KOPT-K1 (cell line): ENCODE measurements around the gene ANKRD40CL.
"Not testable (repeated sequence)": the region's sequence is repeated elsewhere in the genome, so short reads cannot be mapped to it uniquely, and the experiment has no call there.

Experiments used
- H3K27ac ChIP-seq: fragments of 200-600 bp; sonication (generic); 2 replicates; pipeline ENCODE4 v1.5.1; 2016; ENCODE audit warnings: antibody characterized with exemption, mild to moderate bottlenecking, low read depth, low read length; ENCODE audit not compliant: poor library complexity, severe bottlenecking
- H3K36me3 ChIP-seq: fragments of 200-600 bp; sonication (generic); 2 replicates; pipeline ENCODE4 v1.5.1; 2017; ENCODE audit warnings: antibody characterized with exemption, mild to moderate bottlenecking, low read length, moderate library complexity; ENCODE audit not compliant: insufficient read depth
- H3K9me3 ChIP-seq: fragments of 200-600 bp; sonication (generic); 2 replicates; pipeline ENCODE4 v1.5.1; 2017; ENCODE audit warnings: antibody characterized with exemption, low read length, mild to moderate bottlenecking; ENCODE audit not compliant: insufficient read depth, poor library complexity, severe bottlenecking

ANKRD40CL gene, protein sequence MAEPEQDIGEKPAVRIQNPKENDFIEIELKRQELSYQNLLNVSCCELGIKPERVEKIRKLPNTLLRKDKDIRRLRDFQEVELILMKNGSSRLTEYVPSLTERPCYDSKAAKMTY

DNA sequence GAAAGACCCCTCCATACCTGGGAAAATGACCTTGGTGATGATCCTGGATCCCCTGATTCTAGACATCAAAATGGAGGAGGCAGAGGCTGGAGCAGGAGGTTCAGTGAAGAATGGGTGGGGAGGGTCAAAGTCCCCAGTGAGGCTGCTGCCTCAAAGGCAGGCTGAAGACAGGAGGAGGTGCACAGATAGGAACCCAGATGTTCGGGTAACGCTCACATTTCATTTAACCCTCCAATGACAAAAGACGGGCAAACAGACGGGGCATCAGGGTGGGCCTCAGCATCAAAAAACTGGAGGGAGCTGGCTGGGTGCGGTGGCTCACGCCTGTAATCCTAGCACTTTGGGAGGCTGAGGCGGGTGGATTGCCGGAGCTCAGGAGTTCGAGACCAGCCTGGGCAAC, at the start of gene ANKRD40CL:
ANKRD40CL (minus strand) TSS at position 73 of the 400 bp plus-strand sequence. CDS start 605 bp downstream, outside the sequence.
- no peaks in the 10 kb centered on the region for H3K9me3 ChIP-seq
- H3K27ac ChIP-seq, result no peak within 1 kb of the TSS

DNA sequence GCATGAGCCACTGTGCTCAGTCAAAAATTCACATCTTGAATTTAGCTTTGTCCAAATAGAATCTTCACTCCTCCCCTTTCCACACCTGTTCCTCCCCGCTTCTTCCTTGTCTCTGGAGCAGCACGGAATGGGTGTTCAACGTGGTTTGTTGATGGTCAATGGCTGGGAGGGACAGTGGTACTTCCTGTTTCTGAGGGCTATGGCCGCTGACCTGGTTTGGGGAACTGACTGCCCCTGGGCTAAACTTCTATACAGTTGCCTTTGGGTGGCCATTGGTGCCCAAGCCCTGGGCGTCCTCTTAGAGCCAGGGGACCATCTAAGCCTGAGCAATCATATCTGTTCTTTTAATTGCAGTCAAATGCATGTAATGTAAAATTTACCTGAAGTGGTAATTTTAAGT, 49.0 kb upstream of the ANKRD40CL start:
- Histone ChIP-seq H3K27ac (no peak overlapping the region), H3K9me3 (no peaks in the 10 kb centered on the region), H3K36me3 (no peaks in the 10 kb centered on the region)

More for the DNA sequence above, at the start of gene ANKRD40CL:
- H3K36me3 ChIP-seq, result no peaks in the 10 kb centered on the region

DNA sequence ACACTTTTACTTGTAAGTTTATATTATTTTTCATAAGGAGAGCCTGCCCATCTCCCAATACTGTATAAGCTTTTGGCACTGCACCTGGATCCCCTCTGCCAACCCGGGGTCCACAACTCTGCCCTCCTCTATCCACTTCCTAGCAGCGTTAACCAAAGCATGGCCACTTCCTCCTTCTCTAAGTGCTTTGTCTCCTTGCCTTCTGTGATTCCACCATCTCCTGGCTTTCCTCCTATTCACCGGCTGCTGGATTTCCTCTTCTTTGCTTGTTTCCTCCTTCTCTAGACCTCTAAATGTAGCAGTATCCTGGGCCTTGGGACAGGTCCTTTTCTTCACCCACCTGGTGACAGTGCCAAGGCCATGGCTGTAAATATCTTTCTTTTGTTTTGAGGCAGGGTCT, 48.1 kb upstream of the ANKRD40CL start:
- Histone ChIP-seq H3K27ac (no peak overlapping the region), H3K9me3 (no peaks in the 10 kb centered on the region), H3K36me3 (no peaks in the 10 kb centered on the region)

DNA sequence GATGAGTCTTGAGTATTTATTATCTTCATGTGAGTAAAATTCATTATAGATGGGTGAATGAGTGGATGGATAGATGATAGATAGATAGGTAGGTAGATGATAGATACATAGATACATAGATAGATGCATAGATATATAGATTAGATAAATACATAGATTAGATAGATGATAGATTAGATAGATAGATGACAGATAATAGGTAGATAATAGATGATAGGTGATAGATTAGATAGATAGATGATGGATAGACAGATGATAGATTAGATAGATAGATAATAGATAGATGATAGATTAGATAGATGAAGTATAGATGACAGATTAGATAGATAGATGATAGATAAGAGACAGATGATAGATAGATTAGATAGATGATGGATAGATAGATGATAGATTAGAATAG, 46.3 kb upstream of the ANKRD40CL start:
- no peaks in the 10 kb centered on the region for H3K36me3 ChIP-seq
- no peak overlapping the region for H3K27ac ChIP-seq
- no peaks in the 10 kb centered on the region for H3K9me3 ChIP-seq

DNA sequence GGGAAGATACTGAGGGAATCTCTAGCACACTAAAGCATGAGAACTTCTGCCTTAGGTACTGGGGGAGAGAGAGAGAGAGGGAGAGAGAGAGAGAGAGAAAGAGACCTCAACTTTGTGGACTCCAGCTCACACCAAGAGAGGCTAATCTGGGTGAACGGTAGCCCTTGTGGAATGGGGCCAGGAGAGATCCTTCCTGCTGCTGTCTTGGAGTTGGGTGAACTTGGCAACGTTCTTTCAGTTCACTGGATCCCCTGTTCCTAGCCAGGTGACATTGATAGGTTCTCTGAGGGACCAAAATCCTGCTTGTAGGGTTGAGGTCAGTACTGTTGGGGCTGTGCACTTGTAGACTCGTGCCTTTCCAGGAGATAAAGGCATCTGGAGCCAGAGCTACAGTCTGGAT, 41.6 kb upstream of the ANKRD40CL start:
- no peaks in the 10 kb centered on the region for H3K36me3 ChIP-seq
- H3K27ac ChIP-seq, result no peak overlapping the region
- no peaks in the 10 kb centered on the region for H3K9me3 ChIP-seq

DNA sequence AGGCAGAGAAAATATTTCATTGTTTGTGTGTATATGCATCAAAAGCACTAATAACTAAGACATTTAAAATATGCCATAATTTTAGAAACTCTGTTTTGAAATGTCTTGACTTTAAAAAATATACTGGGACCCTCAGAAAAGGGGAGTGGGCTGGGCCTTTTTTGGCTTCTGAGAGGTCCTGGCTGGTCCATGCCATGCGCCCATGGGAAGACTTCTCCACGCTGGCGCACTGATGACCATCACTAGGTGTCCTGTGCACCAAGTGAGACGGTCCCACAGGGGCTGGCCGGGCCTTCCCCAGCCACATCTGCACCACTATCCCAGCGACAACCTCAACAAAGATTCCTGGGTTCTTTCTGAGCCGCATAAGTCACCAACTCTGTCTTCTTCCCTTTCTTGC, 41.1 kb upstream of the ANKRD40CL start:
- H3K36me3 ChIP-seq, result no peaks in the 10 kb centered on the region
- no peaks in the 10 kb centered on the region for H3K9me3 ChIP-seq
- no peak overlapping the region for H3K27ac ChIP-seq

DNA sequence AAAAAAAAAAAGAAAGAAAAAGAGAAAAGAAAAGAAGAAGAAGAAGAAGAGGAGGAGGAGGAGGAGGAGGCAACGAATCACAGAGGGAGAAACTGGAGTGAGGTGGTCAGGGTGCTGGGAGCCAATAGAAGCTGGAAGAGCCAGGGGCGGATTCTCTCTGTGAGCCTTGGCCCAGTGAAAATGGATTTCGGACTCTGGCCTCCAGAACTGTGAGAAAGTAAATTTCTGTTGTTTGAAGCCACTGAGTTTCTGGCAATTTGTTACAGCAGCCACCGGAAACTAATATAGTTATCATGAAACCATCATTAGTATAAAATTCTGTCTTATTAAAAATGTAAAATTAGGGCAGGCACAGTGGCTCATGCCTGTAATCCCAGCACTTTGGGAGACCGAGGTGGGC, 40.4 kb upstream of the ANKRD40CL start:
- Histone ChIP-seq H3K36me3 (no peaks in the 10 kb centered on the region), H3K27ac (no peak overlapping the region), H3K9me3 (no peaks in the 10 kb centered on the region)

DNA sequence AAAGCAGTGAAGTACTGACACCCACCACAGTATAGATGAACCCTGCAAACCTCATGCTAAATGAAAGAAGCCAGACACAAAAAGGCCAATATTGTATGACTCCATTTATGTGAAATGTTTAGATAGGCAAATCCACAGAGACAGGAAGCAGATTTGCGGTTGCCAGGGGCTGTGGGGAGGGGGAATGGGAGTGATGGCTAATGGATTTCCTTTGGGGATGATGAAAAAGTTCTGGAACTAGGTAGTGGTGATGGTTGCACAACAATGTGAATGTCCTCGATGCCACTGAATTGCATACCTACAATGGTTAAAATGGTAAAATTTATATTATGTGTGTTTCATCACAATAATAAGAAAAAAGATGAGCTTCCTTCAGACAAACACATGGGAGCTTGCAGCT, 39.7 kb upstream of the ANKRD40CL start:
- no peaks in the 10 kb centered on the region for H3K9me3 ChIP-seq
- H3K36me3 ChIP-seq, result no peaks in the 10 kb centered on the region
- no peak overlapping the region for H3K27ac ChIP-seq

DNA sequence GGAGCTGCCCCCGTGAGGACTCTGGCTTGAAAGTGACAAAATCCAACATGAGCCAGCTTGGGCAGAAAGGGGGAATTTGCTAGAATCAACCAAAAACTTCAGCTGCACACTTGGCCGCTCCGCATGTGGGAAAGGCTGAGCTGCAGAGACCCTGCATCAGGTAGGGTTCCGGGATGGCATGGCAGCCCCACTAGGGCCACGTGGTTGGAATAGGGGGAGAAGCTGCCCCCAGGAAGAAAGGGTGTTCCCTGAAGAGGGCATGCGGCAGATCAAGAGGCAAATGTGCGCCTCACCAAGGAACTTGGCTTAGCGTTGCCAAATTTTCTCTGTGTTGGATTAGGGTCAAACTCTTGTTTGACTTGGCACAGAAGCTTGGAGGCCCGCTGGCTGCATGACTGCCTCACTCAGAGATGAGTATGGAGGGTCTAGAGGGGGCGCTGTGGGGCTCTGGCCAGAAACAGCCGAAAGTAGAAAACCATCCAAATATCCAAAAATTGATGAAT, 38.9 kb upstream of the ANKRD40CL start:
- H3K27ac ChIP-seq, result no peak overlapping the region
- no peaks in the 10 kb centered on the region for H3K9me3 ChIP-seq
- H3K36me3 ChIP-seq, result no peaks in the 10 kb centered on the region

DNA sequence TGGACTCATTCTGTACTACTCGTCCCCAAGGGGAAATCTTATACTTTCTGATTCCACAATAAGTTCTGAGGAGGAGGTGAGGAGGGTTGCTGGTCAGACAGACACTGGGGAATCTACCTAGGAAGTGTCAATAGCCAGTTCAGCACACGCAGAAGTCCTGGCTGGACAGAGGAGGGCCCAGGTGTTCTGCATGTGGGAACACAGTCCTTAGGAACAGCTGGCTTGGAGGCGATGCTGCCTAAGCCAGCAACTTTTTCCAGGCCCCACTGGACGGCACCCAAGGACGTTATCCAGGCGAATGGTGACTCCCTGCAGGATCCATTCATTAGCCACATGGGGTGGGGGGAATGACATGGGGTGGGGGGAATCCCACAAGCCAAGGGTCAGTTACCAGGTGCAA, 38.2 kb upstream of the ANKRD40CL start:
- H3K27ac ChIP-seq, result no peak overlapping the region
- no peaks in the 10 kb centered on the region for H3K9me3 ChIP-seq
- H3K36me3 ChIP-seq, result no peaks in the 10 kb centered on the region

DNA sequence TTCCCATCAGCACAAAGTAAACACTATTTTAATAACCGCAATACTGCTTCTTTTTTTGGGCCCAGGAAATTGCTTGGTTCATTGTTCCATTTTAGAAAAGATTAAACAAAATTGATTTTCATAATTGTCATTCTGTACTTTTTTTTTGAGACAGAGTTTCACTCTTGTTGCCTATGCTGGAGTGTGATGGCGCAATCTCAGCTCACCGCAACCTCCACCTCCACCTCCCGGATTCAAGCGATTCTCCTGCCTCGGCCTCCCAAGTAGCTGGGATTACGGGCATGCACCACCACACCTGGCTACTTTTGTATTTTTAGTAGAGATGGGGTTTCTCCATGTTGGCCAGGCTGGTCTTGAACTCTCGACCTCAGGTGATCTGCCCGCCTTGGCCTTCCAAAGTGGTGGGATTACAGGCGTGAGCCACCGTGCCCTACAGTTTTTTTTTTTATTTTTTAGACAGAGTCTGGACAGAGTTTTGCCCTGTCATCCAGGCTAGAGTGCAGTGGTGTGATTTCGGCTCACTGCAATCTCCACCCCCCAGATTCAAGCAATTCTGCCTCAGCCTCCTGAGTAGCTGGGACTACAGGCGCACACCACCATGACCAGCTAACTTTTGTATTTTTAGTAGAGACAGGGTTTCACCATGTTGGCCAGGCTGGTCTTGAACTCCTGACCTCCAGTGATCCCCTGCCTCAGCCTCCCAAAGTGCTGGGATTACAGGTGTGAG, 37.6 kb upstream of the ANKRD40CL start:
- H3K27ac ChIP-seq, H3K9me3 ChIP-seq, H3K36me3 ChIP-seq: not testable (repeated sequence)

DNA sequence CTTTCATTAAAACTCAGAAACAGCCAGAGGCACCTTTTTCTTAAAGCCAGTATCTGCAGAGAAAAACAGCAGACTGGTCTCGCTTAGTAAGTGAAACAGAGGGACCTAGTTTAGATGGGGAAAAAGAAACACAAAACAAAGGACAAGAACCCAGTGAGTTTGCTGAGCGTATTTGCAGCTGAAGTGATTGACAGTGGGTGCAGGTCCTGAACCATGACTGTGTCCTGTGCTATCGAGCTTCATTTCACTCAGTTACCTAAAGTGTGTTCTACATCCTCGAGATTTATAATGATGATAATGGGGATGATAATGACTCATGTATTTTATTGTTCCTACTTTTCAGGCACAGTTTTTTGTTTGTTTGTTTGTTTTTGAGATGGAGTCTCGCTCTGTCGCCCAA, 36.4 kb upstream of the ANKRD40CL start:
- no peaks in the 10 kb centered on the region for H3K36me3 ChIP-seq
- no peak overlapping the region for H3K27ac ChIP-seq
- H3K9me3 ChIP-seq, result no peaks in the 10 kb centered on the region

DNA sequence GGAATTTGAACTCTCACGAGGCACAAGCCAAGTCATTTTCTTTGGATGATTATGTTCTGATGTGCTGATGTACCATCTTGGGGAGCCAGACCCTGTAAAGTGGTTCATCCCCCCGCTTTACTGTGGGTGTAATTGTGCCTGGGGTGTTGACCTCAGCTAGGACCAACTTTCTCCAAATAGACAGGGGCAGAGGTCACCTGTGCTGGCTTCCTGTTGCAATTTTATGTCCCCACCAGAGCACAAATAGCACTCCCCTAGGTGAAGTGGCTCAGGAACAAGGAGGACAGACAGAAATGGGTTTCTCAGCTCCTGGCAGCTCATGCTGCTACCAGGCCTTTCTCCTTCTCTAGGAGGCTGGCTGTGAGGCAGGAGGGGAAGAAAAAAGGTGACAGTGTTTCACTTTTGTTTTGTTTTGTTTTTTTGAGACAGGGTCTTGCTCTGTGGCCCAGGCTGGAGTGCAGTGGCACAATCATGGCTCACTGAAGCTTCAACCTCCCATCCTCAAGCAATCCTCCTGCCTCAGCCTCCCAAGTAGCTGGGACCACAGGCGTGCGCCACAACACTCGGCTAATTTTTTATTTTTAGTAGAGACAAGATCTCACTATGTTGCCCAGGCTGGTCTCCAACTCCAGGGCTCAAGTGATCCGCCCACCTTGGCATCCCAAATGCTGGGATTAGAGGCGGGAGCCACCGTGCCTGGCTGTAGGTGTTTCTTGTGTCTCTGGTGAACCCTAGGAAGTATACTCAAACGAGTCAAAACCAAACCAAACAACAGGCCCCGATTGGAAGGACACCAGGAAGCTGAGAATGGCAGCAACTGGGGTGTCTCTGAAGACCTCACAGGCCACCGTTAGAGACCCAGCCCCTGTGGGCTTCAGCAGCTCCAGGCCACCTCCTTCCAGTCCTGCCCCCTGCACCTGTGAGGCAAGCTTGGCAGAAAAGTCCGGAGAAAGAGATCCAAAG, 35.6 kb upstream of the ANKRD40CL start:
- no peak overlapping the region for H3K27ac ChIP-seq
- no peaks in the 10 kb centered on the region for H3K9me3 ChIP-seq
- H3K36me3 ChIP-seq, result no peaks in the 10 kb centered on the region

DNA sequence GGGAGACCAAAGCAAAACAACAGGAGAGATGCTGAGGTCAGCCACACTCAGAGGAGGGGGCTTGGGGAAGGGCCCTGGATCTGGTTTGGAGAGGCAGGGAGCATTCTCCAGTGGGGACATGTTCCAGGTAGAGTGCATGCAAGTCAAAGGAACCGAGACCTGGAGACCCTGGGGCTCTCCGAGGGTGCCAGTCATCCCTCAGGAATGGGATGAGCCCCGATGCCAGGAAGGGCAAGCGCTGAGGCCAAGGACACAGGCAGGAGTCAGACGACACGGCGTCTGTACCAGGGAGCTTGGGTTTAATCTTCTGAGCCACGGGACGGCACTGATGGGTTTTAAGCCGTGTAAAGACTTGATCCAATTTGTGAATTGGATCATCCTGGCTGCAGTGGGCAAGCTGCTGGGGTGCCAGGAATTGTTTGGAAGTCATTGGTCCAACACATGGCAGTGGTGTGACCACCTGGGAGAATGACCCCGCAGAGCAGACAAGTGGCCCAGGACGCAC, 32.9 kb upstream of the ANKRD40CL start:
- H3K27ac ChIP-seq, result no peak overlapping the region
- H3K9me3 ChIP-seq, result no peaks in the 10 kb centered on the region
- no peaks in the 10 kb centered on the region for H3K36me3 ChIP-seq

DNA sequence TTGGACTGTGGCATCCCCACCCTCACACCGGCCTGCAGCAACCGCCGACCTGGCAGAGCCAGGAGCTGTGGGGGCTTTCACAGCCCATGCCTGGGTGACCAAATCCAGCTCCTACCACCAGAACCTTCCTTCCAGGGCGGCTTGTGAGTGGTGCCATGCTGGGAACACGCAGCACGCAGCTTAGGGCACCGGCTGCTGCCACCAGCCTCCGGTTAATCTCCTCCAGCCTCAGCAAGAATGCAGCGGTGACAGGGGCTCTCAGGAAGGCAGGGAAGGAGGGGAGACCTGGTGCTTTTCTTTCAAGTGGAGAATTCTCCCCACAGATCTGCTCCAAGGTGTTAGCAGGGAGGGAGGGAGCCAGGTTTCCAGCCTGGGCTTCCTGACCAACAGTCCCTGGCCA, 32.3 kb upstream of the ANKRD40CL start:
- no peaks in the 10 kb centered on the region for H3K9me3 ChIP-seq
- H3K36me3 ChIP-seq, result no peaks in the 10 kb centered on the region
- no peak overlapping the region for H3K27ac ChIP-seq
